Activated CD4-positive, alpha-beta memory T cell treated with anti-CD3 and anti-CD28 coated beads for 36 hours (primary cell): ENCODE results near the gene SKIDA1. TPM values are rescaled to one million over a fixed set of nuclear protein-coding genes. Genes with fewer than 3 reads are reported as not detected.

Source experiments
- CTCF ChIA-PET: fragments of 350-600 bp; sonication (Branson Sonifier 250); formaldehyde crosslinking; loops from one replicate; lab custom pipeline; 2021; ENCODE audit warnings: antibody characterized with exemption, inconsistent platforms; lab: Charles Lee
- POLR2A ChIA-PET: fragments of 350-600 bp; sonication (Branson Sonifier 250); formaldehyde crosslinking; loops from one replicate; lab custom pipeline; 2021; ENCODE audit warnings: antibody characterized with exemption; lab: Charles Lee
- DNase-seq: peaks from one replicate; pipeline ENCODE4 v3.0.0-alpha.2; 2020
- H3K27ac Mint-ChIP-seq: one replicate; pipeline ENCODE4 v1.8.0; 2021; ENCODE audit warnings: mixed read lengths
- H3K27me3 Mint-ChIP-seq: one replicate; pipeline ENCODE4 v1.8.0; 2021; ENCODE audit warnings: mixed read lengths
- H3K36me3 Mint-ChIP-seq: one replicate; pipeline ENCODE4 v1.8.0; 2021; ENCODE audit warnings: mixed read lengths
- H3K4me1 Mint-ChIP-seq: one replicate; pipeline ENCODE4 v1.8.0; 2021; ENCODE audit warnings: low read depth, mixed read lengths
- H3K4me3 Mint-ChIP-seq: one replicate; pipeline ENCODE4 v1.8.0; 2021; ENCODE audit warnings: mild to moderate bottlenecking, mixed read lengths
- H3K9me3 Mint-ChIP-seq: one replicate; pipeline ENCODE4 v1.8.0; 2021; ENCODE audit warnings: mixed read lengths
- intact Hi-C: fragments of 100-400 bp; cut with micrococcal nuclease; formaldehyde crosslinking; loops from one replicate; pipeline ENCODE4 v1.15.1; 2023
- total RNA-seq, 2 experiments: library from RNA; stranded (reverse); gene quantifications; one replicate each; pipeline ENCODE4 v1.2.3, GENCODE V29; 2021

Gene SKIDA1
- total RNA-seq, 2 experiments from 2014 or later, result 0.07 to 0.21 TPM

DNA sequence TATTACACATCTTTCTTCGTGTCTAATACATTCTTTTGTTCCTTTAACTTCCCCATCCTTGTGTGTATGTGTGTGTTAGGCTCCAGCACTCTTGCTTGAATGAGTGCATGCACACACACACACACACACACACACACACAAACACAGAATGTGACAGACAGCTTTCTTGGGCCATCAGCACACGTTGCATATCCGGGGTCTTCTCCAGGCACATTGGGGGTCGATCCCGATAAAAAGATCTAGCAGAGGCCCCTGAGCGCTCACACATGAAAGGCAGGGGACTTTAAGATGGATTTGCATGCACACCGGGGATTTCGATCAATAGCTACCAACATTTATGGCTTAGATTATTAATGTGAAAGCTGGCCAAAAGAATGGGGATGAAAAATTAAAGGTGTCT is 4.5 kb downstream of the SKIDA1 start:
- intact Hi-C loops, result loop anchor here (10.0 kb wide), 1 partner anchor 1924 kb away; no protein-coding TSS in a partner anchor
- Mint-ChIP-seq H3K36me3 (no peaks in the 10 kb centered on the region), H3K27ac (no peak overlapping the region), H3K4me3 (no peak overlapping the region), H3K27me3 (peaks cover 46% of the 10 kb centered on the region), H3K4me1 (peaks cover 43% of the 10 kb centered on the region), H3K9me3 (no peaks in the 10 kb centered on the region)
- POLR2A ChIA-PET, result no interaction called here
- CTCF ChIA-PET, result interaction anchor here (1.2 kb wide), 1 partner anchor 24 kb away, joined by 6 read pairs; no protein-coding TSS in a partner anchor
- DNase-seq, result no peak

DNA sequence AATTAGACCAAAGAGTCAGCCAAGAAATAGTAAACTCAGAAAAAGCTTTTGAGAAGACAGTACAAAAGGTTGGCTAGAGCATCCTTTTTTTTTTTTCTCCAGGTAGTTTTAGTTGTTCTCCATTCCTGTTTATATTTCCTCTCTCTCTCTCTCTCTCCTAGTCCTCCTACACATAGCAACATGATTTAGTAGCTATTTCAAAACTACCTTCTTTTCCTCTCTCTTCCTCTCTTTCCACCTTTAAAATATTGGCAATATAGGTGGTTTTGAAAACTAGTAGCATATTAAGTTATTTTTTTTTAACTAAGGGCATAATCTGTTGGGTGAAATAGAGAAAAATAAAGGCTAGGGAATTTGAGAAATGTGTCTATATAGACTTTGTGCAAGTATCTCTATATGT is 5.0 kb downstream of the SKIDA1 start:
- Mint-ChIP-seq H3K36me3 (no peaks in the 10 kb centered on the region), H3K4me3 (peak overlapping the region; percentile 53), H3K4me1 (peaks cover 44% of the 10 kb centered on the region), H3K27me3 (peaks cover 51% of the 10 kb centered on the region), H3K27ac (no peak overlapping the region), H3K9me3 (no peaks in the 10 kb centered on the region)
- ChIA-PET POLR2A (no interaction called here), CTCF (interaction anchor here (1.2 kb wide), 1 partner anchor 24 kb away, joined by 6 read pairs; no protein-coding TSS in a partner anchor)
- no peak for DNase-seq
- intact Hi-C loops, result loop anchor here (10.0 kb wide), 1 partner anchor 1924 kb away; no protein-coding TSS in a partner anchor

DNA sequence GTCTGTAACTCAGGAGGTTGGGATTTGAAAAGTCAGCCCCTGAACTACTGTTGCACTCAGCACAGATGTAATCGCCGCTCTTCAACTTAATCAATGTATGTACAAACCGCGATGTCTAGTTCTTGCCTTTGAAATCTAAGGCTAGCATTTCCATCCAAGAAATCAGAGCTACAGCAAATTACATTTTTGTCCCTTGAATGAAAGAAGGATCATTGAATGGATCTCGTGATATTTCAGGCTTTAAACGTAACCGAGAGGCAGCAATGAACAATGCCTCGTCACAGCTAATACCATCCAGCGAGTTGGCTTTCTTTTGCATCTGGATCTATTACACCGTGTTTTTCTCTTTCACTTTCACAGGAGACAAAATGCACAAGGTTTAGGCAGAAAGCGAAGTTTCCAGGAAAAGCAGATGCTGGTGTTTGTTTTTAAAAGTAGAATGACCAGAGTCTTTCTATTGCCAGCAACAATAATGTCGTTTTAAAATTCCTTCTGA is 5.5 kb downstream of the SKIDA1 start:
- no peaks in the 10 kb centered on the region for H3K9me3 Mint-ChIP-seq
- H3K4me1 Mint-ChIP-seq, result peaks cover 39% of the 10 kb centered on the region

DNA sequence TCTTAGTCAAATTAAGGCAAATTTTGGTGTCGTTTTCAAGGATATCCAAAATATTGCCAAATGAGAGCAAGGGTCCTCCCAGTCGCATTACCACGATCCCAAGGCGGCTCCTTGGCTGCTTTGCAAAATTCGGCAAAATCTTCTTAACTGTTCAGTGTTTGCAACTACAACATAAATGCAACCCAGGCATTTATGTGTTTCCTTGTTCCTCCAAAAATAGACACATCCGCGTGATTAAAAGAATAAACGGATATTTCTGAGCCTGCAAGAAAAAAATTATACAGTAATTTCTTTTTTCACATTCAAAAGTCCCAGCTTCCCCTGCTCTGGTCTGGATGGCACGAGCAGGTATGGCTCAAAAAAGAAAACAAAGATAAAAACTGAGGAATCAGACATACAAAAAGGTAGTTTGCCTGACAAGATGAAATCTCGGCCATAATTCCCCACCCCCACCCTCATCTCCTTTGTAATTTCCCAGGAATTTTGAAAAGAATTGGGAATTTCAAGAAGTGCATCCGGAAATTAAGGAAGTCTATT is 6.0 kb downstream of the SKIDA1 start:
- H3K27me3 Mint-ChIP-seq, result peaks cover 56% of the 10 kb centered on the region
- no peak overlapping the region for H3K27ac Mint-ChIP-seq
- POLR2A ChIA-PET, result no interaction called here
- intact Hi-C loops, result loop anchor here (1.0 to 10.0 kb wide), 4 partner anchors 8 to 915 kb away; partner anchors contain the start of gene MLLT10
- CTCF ChIA-PET, result interaction anchor here (1.7 kb wide), 1 partner anchor 22 kb away, joined by 11 read pairs; no protein-coding TSS in a partner anchor
- no peak for DNase-seq
- H3K4me3 Mint-ChIP-seq, result peak overlapping the region; percentile 84
- H3K9me3 Mint-ChIP-seq, result no peaks in the 10 kb centered on the region
- no peaks in the 10 kb centered on the region for H3K36me3 Mint-ChIP-seq
- H3K4me1 Mint-ChIP-seq, result peaks cover 34% of the 10 kb centered on the region

More for the DNA sequence above, 5.5 kb downstream of the SKIDA1 start:
- DNase-seq, result no peak
- intact Hi-C loops, result loop anchor here (1.0 to 10.0 kb wide), 5 partner anchors 7 to 1925 kb away; partner anchors contain the start of gene MLLT10
- no peaks in the 10 kb centered on the region for H3K36me3 Mint-ChIP-seq
- CTCF ChIA-PET, result no interaction called here
- H3K4me3 Mint-ChIP-seq, result peak overlapping the region; percentile 84
- H3K27ac Mint-ChIP-seq, result peak overlapping the region; percentile 60
- POLR2A ChIA-PET, result no interaction called here
- H3K27me3 Mint-ChIP-seq, result peaks cover 56% of the 10 kb centered on the region

DNA sequence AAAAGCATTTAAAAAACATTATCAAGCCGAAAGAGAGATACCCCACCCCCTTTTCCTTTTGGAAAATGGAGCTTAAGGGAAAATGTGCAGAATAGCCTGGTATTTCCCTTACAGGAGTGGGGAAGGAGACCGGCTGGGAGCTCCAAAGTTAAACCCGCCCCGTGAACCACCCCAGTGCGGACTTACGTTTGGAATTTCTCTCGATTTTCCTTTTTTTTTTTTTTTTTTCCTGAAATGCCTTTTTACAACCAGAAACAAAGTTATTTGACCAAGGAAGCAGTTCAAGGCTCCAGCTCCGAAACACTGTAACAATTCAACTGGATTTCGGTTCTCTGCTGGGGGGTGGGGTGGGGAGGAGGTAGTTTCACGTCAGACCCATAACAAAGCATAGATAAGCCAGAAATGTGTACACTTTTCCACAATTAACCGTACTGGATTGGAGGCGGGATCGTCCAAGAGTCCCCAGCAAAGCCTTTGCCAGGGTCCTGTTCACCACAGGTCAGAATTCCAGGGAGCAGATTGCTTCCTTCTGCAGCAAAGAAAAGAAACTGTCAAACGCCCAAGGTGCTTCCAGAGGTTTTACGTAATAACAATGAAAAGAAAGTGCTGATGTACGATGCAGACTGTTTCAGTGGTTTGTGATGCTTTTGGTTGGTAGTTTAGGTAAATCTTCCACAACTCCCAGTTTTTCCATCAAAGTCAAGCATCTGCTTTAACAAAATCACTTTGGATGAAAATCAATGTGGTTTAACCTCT is 6.7 kb downstream of the SKIDA1 start:
- Mint-ChIP-seq H3K4me1 (peaks cover 34% of the 10 kb centered on the region), H3K27me3 (peaks cover 56% of the 10 kb centered on the region), H3K36me3 (no peaks in the 10 kb centered on the region), H3K9me3 (no peaks in the 10 kb centered on the region), H3K4me3 (peak overlapping the region; percentile 84), H3K27ac (no peak overlapping the region)
- intact Hi-C loops, result loop anchor here (1.0 to 10.0 kb wide), 5 partner anchors 8 to 916 kb away; partner anchors contain the start of gene MLLT10
- DNase-seq, result no peak
- POLR2A ChIA-PET, result interaction anchor here (0.7 to 1.1 kb wide), 2 partner anchors 8 to 14 kb away, joined by 5 to 8 read pairs; partner anchors contain the start of gene MLLT10
- CTCF ChIA-PET, result interaction anchor here (1.2 to 1.7 kb wide), 3 partner anchors 15 to 23 kb away, joined by 4 to 14 read pairs (median 11); partner anchors contain the start of gene MLLT10

DNA sequence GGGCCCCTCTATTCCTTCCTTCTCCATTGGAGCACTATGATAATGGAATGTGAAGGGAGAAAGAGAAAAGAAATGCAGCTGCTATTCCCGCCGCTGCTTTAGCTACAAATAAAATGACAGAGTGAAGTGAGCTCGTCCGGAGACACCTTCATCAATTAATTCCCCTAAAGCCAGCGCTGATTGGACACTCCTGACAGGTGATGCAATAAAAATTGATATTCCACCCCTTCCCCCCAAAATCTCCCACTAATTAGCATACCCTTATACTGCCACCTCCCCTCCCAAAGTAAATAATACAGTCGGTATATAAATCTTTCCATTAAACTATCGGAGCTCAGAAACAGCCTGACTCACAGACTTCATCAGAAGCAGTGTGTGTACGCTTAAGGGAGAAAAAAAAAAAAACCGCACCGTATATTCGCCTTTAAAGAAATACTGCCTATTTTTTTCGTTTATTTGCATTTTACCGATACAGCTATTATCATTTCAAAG is 7.3 kb downstream of the SKIDA1 start:
- ChIA-PET POLR2A (interaction anchor here (0.7 to 1.1 kb wide), 3 partner anchors 9 to 22 kb away, joined by 3 to 8 read pairs (median 5); partner anchors contain the start of gene MLLT10), CTCF (interaction anchor here (1.2 to 1.7 kb wide), 3 partner anchors 15 to 23 kb away, joined by 4 to 14 read pairs (median 11); partner anchors contain the start of gene MLLT10)
- no peak overlapping the region for H3K27ac Mint-ChIP-seq
- no peak for DNase-seq
- no peaks in the 10 kb centered on the region for H3K9me3 Mint-ChIP-seq
- H3K27me3 Mint-ChIP-seq, result peaks cover 62% of the 10 kb centered on the region
- H3K4me3 Mint-ChIP-seq, result peak overlapping the region; percentile 84
- no peaks in the 10 kb centered on the region for H3K36me3 Mint-ChIP-seq
- intact Hi-C loops, result loop anchor here (1.0 to 10.0 kb wide), 4 partner anchors 17 to 917 kb away; partner anchors contain the start of gene MLLT10
- peaks cover 34% of the 10 kb centered on the region for H3K4me1 Mint-ChIP-seq

DNA sequence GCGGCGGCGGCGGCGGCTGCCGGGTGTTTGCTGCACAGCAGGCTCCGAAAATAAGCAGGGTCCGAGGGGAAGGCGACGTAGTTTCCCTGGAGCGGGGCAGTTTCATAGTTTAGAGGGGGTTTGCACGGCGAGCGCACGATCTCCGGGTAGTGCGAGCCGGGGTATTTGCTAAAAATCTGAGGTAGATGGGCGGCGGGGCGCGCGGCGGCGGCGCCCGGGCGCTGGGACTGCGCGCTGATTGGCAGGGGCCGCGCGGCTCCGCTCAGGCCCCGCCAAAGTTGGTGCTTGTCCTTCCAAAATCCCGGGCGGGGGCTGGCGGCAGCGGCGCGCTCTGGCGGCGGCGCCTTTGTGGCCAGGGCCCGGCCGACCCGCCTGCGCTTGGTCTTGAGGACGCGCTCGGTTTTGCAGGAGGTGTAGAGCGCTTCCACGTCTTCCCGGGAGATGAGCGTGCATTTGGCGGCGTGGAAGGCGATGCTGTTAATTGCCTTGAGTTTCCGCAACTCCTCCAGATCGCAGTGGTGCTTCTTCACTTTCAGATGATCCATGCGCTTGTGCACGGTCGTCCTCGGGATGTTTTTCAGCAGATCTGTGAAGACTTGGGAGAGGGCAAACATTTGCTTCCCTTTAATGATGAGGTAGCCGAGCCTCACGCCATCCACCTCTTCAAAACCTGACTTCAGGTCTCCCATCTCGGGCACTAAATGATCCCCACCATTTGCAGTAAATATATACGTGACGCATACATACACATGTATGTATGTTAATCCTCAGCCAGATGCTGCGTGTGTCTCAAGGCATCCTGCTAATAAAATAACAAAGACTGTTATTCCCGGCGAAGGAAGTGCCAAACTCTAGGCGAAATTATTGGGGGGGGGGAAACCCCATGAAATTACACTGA is 8.1 kb downstream of the SKIDA1 start:
- peaks cover 70% of the 10 kb centered on the region for H3K27me3 Mint-ChIP-seq
- CTCF ChIA-PET, result interaction anchor here (1.2 to 3.5 kb wide), 4 partner anchors 16 to 22 kb away, joined by 4 to 21 read pairs (median 12); partner anchors contain the start of gene MLLT10
- H3K36me3 Mint-ChIP-seq, result no peaks in the 10 kb centered on the region
- H3K9me3 Mint-ChIP-seq, result no peaks in the 10 kb centered on the region
- peak overlapping the region; percentile 84 for H3K4me3 Mint-ChIP-seq
- POLR2A ChIA-PET, result interaction anchor here (0.6 to 1.0 kb wide), 3 partner anchors 8 to 111 kb away, joined by 3 to 4 read pairs (median 3); partner anchors contain the start of gene SKIDA1
- no peak overlapping the region for H3K27ac Mint-ChIP-seq
- intact Hi-C loops, result loop anchor here (1.0 to 10.0 kb wide), 4 partner anchors 17 to 917 kb away; partner anchors contain the start of gene MLLT10
- H3K4me1 Mint-ChIP-seq, result peaks cover 34% of the 10 kb centered on the region
- DNase-seq, result peak; percentile 39

DNA sequence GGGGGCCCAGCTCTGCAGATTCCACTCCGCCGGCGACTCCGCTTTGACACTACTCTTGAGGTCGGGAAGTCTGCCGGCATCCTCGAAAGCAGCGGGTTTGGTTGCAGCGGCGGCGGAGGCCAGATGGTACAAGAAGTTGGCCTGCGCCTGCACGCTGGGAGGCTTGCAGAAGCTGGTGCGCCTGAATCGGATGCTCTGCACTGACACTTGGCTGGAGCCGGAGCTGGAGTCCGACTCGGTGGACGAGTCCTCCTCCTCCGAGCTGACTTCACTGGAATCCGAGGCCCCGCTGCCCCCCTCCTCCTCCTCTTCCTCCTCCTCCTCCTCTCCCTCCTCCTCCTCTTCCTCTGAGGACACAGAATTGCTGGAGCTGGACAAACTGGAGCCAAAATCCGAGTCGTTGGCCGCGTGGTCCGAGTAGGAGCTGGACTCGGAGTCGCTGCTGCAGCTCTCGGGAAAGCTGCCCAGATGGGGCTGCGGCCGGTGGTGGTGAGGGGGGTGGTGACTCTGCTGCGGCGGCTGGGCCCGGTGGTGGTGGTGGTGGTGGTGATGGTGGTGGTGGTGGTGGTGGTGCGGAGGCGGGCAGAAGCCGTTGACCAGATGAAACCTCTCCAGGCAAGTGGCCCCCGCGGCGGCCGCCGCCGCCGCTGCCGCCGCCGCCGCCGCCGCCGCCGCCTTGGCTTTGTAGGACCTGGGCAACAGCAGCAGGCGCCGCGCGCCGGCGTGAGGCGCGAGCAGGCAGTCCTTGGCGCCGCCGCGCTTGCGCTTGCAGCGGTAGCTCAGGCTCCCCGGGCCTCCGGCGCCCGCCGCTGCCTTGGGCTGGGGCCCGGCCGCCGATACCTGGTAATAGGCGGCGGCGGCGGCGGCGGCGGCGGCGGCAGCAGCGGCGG is 9.0 kb downstream of the SKIDA1 start:
- POLR2A ChIA-PET, result interaction anchor here (0.6 to 1.0 kb wide), 2 partner anchors 9 to 112 kb away, joined by 3 to 4 read pairs; partner anchors contain the start of gene SKIDA1
- H3K4me3 Mint-ChIP-seq, result peak overlapping the region; percentile 84
- CTCF ChIA-PET, result interaction anchor here (0.5 to 3.5 kb wide), 3 partner anchors 20 to 238 kb away, joined by 3 to 21 read pairs (median 4); no protein-coding TSS in a partner anchor
- peak; percentile 60 for DNase-seq
- no peaks in the 10 kb centered on the region for H3K36me3 Mint-ChIP-seq
- peaks cover 34% of the 10 kb centered on the region for H3K4me1 Mint-ChIP-seq
- H3K27me3 Mint-ChIP-seq, result peaks cover 73% of the 10 kb centered on the region
- intact Hi-C loops, result loop anchor here (5.0 to 10.0 kb wide), 2 partner anchors 216 to 918 kb away; no protein-coding TSS in a partner anchor
- no peak overlapping the region for H3K27ac Mint-ChIP-seq
- no peaks in the 10 kb centered on the region for H3K9me3 Mint-ChIP-seq

DNA sequence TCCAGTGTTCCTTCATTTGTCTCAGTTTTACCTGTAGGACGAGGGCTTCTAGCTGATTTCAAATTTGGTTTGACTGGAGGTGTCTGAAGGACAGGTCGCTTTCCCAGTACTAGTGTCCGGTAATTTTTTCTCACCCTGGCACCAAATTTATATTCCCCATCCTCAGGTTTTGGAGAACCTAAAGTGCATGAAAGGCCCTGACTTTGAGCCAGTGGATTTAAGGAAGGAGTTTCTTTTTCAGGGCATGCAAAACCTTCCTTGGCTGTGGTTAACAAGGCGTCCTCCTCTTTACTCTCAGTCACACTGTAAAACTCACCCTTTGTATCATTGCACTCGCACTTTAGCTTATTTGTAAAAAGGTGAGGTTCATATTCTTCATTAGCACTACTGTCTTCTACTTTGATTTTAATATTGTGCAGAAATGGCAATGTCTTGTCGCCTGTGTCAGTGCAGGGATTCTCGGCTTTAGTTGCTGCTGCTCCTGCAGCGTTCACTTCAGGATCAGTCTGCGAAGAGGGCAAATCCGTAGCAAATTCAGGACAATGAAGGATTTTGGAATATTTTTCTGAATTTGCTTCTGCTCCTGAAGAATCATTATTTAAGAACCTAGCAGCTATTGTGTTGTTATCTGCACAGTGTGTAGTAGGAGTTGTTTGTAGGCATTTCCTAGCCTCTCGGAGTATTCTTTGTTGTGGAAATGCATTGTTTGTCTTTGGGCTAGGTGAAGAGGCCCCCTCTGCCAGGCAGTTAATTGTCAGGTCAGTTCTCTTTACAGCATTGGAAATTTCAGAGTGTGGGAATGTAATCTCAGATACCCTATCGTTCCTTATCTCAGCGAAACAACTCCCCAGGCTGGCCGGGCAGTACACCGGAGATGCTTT is 9.9 kb downstream of the SKIDA1 start:
- POLR2A ChIA-PET, result interaction anchor here (0.6 to 1.0 kb wide), 2 partner anchors 10 to 1023 kb away, joined by 3 read pairs; partner anchors contain the start of gene SKIDA1
- CTCF ChIA-PET, result interaction anchor here (0.9 to 3.5 kb wide), 2 partner anchors 19 to 237 kb away, joined by 4 to 21 read pairs; no protein-coding TSS in a partner anchor
- DNase-seq, result no peak
- H3K4me3 Mint-ChIP-seq, result peak overlapping the region; percentile 51
- intact Hi-C loops, result loop anchor here (5.0 to 10.0 kb wide), 2 partner anchors 217 to 919 kb away; no protein-coding TSS in a partner anchor
- H3K27me3 Mint-ChIP-seq, result peaks cover 70% of the 10 kb centered on the region
- no peaks in the 10 kb centered on the region for H3K9me3 Mint-ChIP-seq
- H3K36me3 Mint-ChIP-seq, result no peaks in the 10 kb centered on the region
- no peak overlapping the region for H3K27ac Mint-ChIP-seq
- H3K4me1 Mint-ChIP-seq, result peaks cover 34% of the 10 kb centered on the region
